H9 (cell line): ENCODE results near the gene DOK5. TPM values are rescaled to one million over a fixed set of nuclear protein-coding genes. Genes with fewer than 3 reads are reported as not detected.

ENCODE experiments used
- DNase-seq: peaks from one replicate; pipeline ENCODE4 v3.0.0-alpha.2; 2017
- H2AFZ ChIP-seq: one replicate; pipeline ENCODE4 v1.6.1; 2013; ENCODE audit warnings: mild to moderate bottlenecking, low read length, control low read depth, moderate library complexity
- H2AK5ac ChIP-seq: 2 replicates; pipeline ENCODE4 v1.6.1; 2013; ENCODE audit warnings: low read length, control low read depth, mixed read lengths; ENCODE audit not compliant: insufficient read length
- H2BK120ac ChIP-seq: one replicate; pipeline ENCODE4 v1.6.1; 2013; ENCODE audit warnings: low read depth, mild to moderate bottlenecking, low read length, control low read depth, inconsistent platforms; ENCODE audit not compliant: poor library complexity, severe bottlenecking
- H2BK12ac ChIP-seq: 2 replicates; pipeline ENCODE4 v1.6.1; 2013; ENCODE audit warnings: low read length, control low read depth, mixed read lengths, low read depth; ENCODE audit not compliant: insufficient read length
- H2BK15ac ChIP-seq: 2 replicates; pipeline ENCODE4 v1.6.1; 2013; ENCODE audit warnings: low read depth, low read length, control low read depth
- H2BK20ac ChIP-seq: one replicate; pipeline ENCODE4 v1.6.1; 2013; ENCODE audit warnings: low read depth, mild to moderate bottlenecking, low read length, control low read depth, inconsistent platforms; ENCODE audit not compliant: poor library complexity, severe bottlenecking
- H2BK5ac ChIP-seq: 2 replicates; pipeline ENCODE4 v1.6.1; 2013; ENCODE audit warnings: low read length, control low read depth, mixed read lengths; ENCODE audit not compliant: insufficient read length
- H3K14ac ChIP-seq: 2 replicates; pipeline ENCODE4 v1.6.1; 2013; ENCODE audit warnings: low read length, control low read depth; ENCODE audit not compliant: insufficient read depth
- H3K18ac ChIP-seq: 2 replicates; pipeline ENCODE4 v1.6.1; 2013; ENCODE audit warnings: low read depth, mild to moderate bottlenecking, mixed read lengths, low read length, control low read depth; ENCODE audit not compliant: insufficient read length
- H3K23ac ChIP-seq: 2 replicates; pipeline ENCODE4 v1.6.1; 2013; ENCODE audit warnings: low read length, control low read depth, mixed read lengths, low read depth; ENCODE audit not compliant: insufficient read length
- H3K23me2 ChIP-seq: 2 replicates; pipeline ENCODE4 v1.6.1; 2013; ENCODE audit warnings: low read depth, mild to moderate bottlenecking, mixed read lengths, low read length, control low read depth; ENCODE audit not compliant: insufficient read length, poor library complexity, severe bottlenecking
- H3K27ac ChIP-seq: 2 replicates; pipeline ENCODE4 v1.5.1; 2013; ENCODE audit warnings: low read length, control low read depth, mixed read lengths, low read depth; ENCODE audit not compliant: insufficient read length
- H3K27me3 ChIP-seq: 2 replicates; pipeline ENCODE4 v1.6.1; 2013; ENCODE audit warnings: low read length, control low read depth, inconsistent platforms; ENCODE audit not compliant: insufficient read depth
- H3K4ac ChIP-seq: 2 replicates; pipeline ENCODE4 v1.6.1; 2013; ENCODE audit warnings: low read depth, mild to moderate bottlenecking, control low read depth, inconsistent platforms, low read length, moderate library complexity
- H3K4me1 ChIP-seq: 2 replicates; pipeline ENCODE4 v1.6.1; 2013; ENCODE audit warnings: low read length, control low read depth, inconsistent platforms; ENCODE audit not compliant: insufficient read depth
- H3K4me2 ChIP-seq: 2 replicates; pipeline ENCODE4 v1.6.1; 2013; ENCODE audit warnings: low read length, control low read depth, mixed read lengths; ENCODE audit not compliant: insufficient read length, insufficient read depth
- H3K56ac ChIP-seq: 2 replicates; pipeline ENCODE4 v1.6.1; 2013; ENCODE audit warnings: low read depth, mild to moderate bottlenecking, mixed read lengths, low read length, control low read depth; ENCODE audit not compliant: insufficient read length
- H3K79me1 ChIP-seq: 2 replicates; pipeline ENCODE4 v1.6.1; 2013; ENCODE audit warnings: low read depth, mild to moderate bottlenecking, moderate library complexity, low read length, control low read depth, inconsistent platforms; ENCODE audit not compliant: insufficient read depth, poor library complexity, severe bottlenecking
- H3K79me2 ChIP-seq: 2 replicates; pipeline ENCODE4 v1.6.1; 2013; ENCODE audit warnings: low read length, control low read depth, inconsistent platforms; ENCODE audit not compliant: insufficient read depth
- H3K9ac ChIP-seq: 2 replicates; pipeline ENCODE4 v1.6.1; 2013; ENCODE audit warnings: low read length, control low read depth, mixed read lengths; ENCODE audit not compliant: insufficient read length; ENCODE audit errors: extremely low read depth
- H3K9me3 ChIP-seq: one replicate; pipeline ENCODE4 v1.6.1; 2013; ENCODE audit warnings: low read depth, low read length, inconsistent platforms; ENCODE audit not compliant: control insufficient read depth
- H3T11ph ChIP-seq: one replicate; pipeline ENCODE4 v1.6.1; 2013; ENCODE audit warnings: mild to moderate bottlenecking, low read length, control low read depth, inconsistent platforms
- H4K20me1 ChIP-seq: one replicate; pipeline ENCODE4 v1.6.1; 2013; ENCODE audit not compliant: control insufficient read depth, insufficient read length, insufficient read depth
- H4K5ac ChIP-seq: 2 replicates; pipeline ENCODE4 v1.6.1; 2013; ENCODE audit warnings: low read depth, mild to moderate bottlenecking, mixed read lengths, low read length, control low read depth; ENCODE audit not compliant: insufficient read length
- H4K8ac ChIP-seq: replicated peaks from 2 replicates; pipeline ENCODE4 v1.6.1; 2013; ENCODE audit warnings: low read length, control low read depth, mixed read lengths, low read depth; ENCODE audit not compliant: insufficient read length
- H4K91ac ChIP-seq: 2 replicates; pipeline ENCODE4 v1.6.1; 2013; ENCODE audit warnings: low read depth, mild to moderate bottlenecking, moderate library complexity, mixed read lengths, low read length, control low read depth; ENCODE audit not compliant: insufficient read length
- H3K27ac Mint-ChIP-seq, 3 experiments: 2 replicates in 2 of 3; 3 replicates in 1 of 3; pipeline ENCODE4 v1.8.0; 2020 to 2021; ENCODE audit warnings: mixed read lengths in 3 of 3, mild to moderate bottlenecking in 1 of 3, moderate library complexity in 1 of 3
- H3K27me3 Mint-ChIP-seq: 2 replicates; pipeline ENCODE4 v1.8.0; 2021; ENCODE audit warnings: low read depth, mild to moderate bottlenecking, moderate library complexity, mixed read lengths
- H3K36me3 Mint-ChIP-seq, 3 experiments: 2 replicates in 2 of 3; 3 replicates in 1 of 3; pipeline ENCODE4 v1.8.0; 2020 to 2021; ENCODE audit warnings: low read depth in 3 of 3, mixed read lengths in 3 of 3; ENCODE audit not compliant: insufficient read depth in 1 of 3
- H3K4me1 Mint-ChIP-seq, 2 experiments: 2 replicates each; pipeline ENCODE4 v1.8.0; 2020; ENCODE audit warnings: mixed read lengths in 2 of 2
- H3K4me3 Mint-ChIP-seq, 2 experiments: 2 replicates in 1 of 2; 3 replicates in 1 of 2; pipeline ENCODE4 v1.8.0; 2020 to 2021; ENCODE audit warnings: mild to moderate bottlenecking in 2 of 2, mixed read lengths in 2 of 2, moderate library complexity in 1 of 2
- H3K9me3 Mint-ChIP-seq, 2 experiments: 2 replicates in 1 of 2; 3 replicates in 1 of 2; pipeline ENCODE4 v1.8.0; 2020; ENCODE audit warnings: mild to moderate bottlenecking in 2 of 2, mixed read lengths in 2 of 2, moderate library complexity in 1 of 2
- WGBS: extraction: QIAGEN DNeasy Blood & Tissue Kit; methylation state at CpG from one replicate; pipeline ENCODE4 v1.1.7; 2013; ENCODE audit warnings: missing lambda C conversion rate, low lambda C conversion rate, mixed read lengths; ENCODE audit not compliant: insufficient read length; ENCODE audit errors: extremely low coverage; 5-methylcytosine and 5-hydroxymethylcytosine counted together
- total RNA-seq: library from RNA; stranded (reverse); gene quantifications from 2 replicates; pipeline ENCODE4 v1.2.1, GENCODE V29; 2021
- TF ChIP-seq, protein P1 (sequence below): fragments of 200-600 bp; sonication (generic); conservative IDR thresholded peaks from 3 replicates; pipeline ENCODE4 v1.8.0; 2021; ENCODE audit warnings: antibody characterized with exemption, mild to moderate bottlenecking

DOK5 gene
- total RNA-seq, 1 experiment from 2014 or later = 4.5 TPM

- no peak overlapping the region for H2BK5ac ChIP-seq
- H2AK5ac ChIP-seq = no peak overlapping the region
- H3K9ac ChIP-seq = no peak overlapping the region
- H4K8ac ChIP-seq = no peak overlapping the region
- no peaks in the 10 kb centered on the region for H3K9me3 ChIP-seq
- no peak overlapping the region for H2BK15ac ChIP-seq
- no peak overlapping the region for H3K56ac ChIP-seq
- H3K4me1 Mint-ChIP-seq = peaks cover 12 to 14% of the 10 kb centered on the region in 2 experiments
- no peaks in the 10 kb centered on the region for H3K23me2 ChIP-seq
- no peak overlapping the region for H3K14ac ChIP-seq
- TF ChIP-seq, protein P1, sequence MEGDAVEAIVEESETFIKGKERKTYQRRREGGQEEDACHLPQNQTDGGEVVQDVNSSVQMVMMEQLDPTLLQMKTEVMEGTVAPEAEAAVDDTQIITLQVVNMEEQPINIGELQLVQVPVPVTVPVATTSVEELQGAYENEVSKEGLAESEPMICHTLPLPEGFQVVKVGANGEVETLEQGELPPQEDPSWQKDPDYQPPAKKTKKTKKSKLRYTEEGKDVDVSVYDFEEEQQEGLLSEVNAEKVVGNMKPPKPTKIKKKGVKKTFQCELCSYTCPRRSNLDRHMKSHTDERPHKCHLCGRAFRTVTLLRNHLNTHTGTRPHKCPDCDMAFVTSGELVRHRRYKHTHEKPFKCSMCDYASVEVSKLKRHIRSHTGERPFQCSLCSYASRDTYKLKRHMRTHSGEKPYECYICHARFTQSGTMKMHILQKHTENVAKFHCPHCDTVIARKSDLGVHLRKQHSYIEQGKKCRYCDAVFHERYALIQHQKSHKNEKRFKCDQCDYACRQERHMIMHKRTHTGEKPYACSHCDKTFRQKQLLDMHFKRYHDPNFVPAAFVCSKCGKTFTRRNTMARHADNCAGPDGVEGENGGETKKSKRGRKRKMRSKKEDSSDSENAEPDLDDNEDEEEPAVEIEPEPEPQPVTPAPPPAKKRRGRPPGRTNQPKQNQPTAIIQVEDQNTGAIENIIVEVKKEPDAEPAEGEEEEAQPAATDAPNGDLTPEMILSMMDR = peak; percentile 82
- no peak overlapping the region for H2AFZ ChIP-seq
- H2BK20ac ChIP-seq = no peak overlapping the region
- H4K5ac ChIP-seq = no peak overlapping the region
- no peak overlapping the region for H2BK12ac ChIP-seq
- H3K27ac ChIP-seq = no peak overlapping the region
- no peaks in the 10 kb centered on the region for H4K20me1 ChIP-seq
- H3K27ac Mint-ChIP-seq = no peak overlapping the region
- H3K36me3 Mint-ChIP-seq = no peaks in the 10 kb centered on the region; a peak in 1 of 7 replicates
- H3K4ac ChIP-seq = no peak overlapping the region
- H3K4me1 ChIP-seq = no peaks in the 10 kb centered on the region; the same call in 1 of the 2 replicates
- H3K27me3 ChIP-seq = no peaks in the 10 kb centered on the region
- no peaks in the 10 kb centered on the region for H3K79me2 ChIP-seq
- no peak overlapping the region for H3K4me3 Mint-ChIP-seq
- no peaks in the 10 kb centered on the region for H3K9me3 Mint-ChIP-seq
- peaks cover 5% of the 10 kb centered on the region for H3K27me3 Mint-ChIP-seq
- no peak overlapping the region for H3K4me2 ChIP-seq
- H3K79me1 ChIP-seq = no peaks in the 10 kb centered on the region
- WGBS = no CpG with 5 or more reads among the region's 14 CpGs
- no peak overlapping the region for H4K91ac ChIP-seq
- no peak overlapping the region for H3T11ph ChIP-seq
- no peak overlapping the region for H2BK120ac ChIP-seq
- peak; percentile 37 for DNase-seq
- H3K23ac ChIP-seq = no peak overlapping the region
- H3K18ac ChIP-seq = no peak overlapping the region
These were observed 205.7 kb downstream of the DOK5 start for GRCh38 chr20:54680872-54681619.
